ENCODE data around the gene NFE2L2. TPM values are rescaled to one million over a fixed set of nuclear protein-coding genes. Genes with fewer than 3 reads are reported as not detected.
A peak's percentile ranks its signal among the peaks of the same experiment; 100 is the strongest.

The NFE2L2 gene
- total and polyA plus RNA-seq, 9 of the 15 experiments (the other 6 are each of a cell fraction or from before 2014, with no cell fraction given) = 29.3 to 120 (median 59.3) TPM

- no peak for TF ChIP-seq POLR3A (IDR thresholded peaks at IDR 0.05; ENCODE audit: borderline replicate concordance, extremely low read depth, insufficient read depth, insufficient read length)
- TF ChIP-seq, protein P1, sequence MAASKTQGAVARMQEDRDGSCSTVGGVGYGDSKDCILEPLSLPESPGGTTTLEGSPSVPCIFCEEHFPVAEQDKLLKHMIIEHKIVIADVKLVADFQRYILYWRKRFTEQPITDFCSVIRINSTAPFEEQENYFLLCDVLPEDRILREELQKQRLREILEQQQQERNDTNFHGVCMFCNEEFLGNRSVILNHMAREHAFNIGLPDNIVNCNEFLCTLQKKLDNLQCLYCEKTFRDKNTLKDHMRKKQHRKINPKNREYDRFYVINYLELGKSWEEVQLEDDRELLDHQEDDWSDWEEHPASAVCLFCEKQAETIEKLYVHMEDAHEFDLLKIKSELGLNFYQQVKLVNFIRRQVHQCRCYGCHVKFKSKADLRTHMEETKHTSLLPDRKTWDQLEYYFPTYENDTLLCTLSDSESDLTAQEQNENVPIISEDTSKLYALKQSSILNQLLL (CRISPR knock-in tag; IDR thresholded peaks at IDR 0.05; ENCODE audit: borderline replicate concordance) = no peak
- no peak for TF ChIP-seq ZFP36 (IDR thresholded peaks at IDR 0.05; ENCODE audit: low read depth, low read length, partially characterized antibody)
- TF ChIP-seq RUNX1 (IDR thresholded peaks at IDR 0.05; ENCODE audit: low read depth) = no peak
- no peak for TF ChIP-seq DEAF1 (CRISPR knock-in tag; IDR thresholded peaks at IDR 0.05)
- TF ChIP-seq MECOM (CRISPR knock-in tag; IDR thresholded peaks at IDR 0.05) = no peak
- no peak for TF ChIP-seq TGIF2 (CRISPR knock-in tag; IDR thresholded peaks at IDR 0.05)
- no peak for TF ChIP-seq RBM14 (IDR thresholded peaks at IDR 0.05; ENCODE audit: borderline replicate concordance, insufficient read depth, low read depth, low read length)
- TF ChIP-seq NELFE (IDR thresholded peaks at IDR 0.05; ENCODE audit: insufficient read depth, insufficient read length) = no peak
- TF ChIP-seq U2AF2 (optimal IDR thresholded peaks at IDR 0.05; ENCODE audit: low read depth, low read length) = no peak
- peak; percentile 22; the same call in 1 of the 2 replicates for TF ChIP-seq DDX20 (tag; IDR thresholded peaks at IDR 0.05; ENCODE audit: low read depth)
- no peak for TF ChIP-seq ZNF76 (CRISPR knock-in tag; IDR thresholded peaks at IDR 0.05; ENCODE audit: borderline replicate concordance)
- no peak for TF ChIP-seq NONO (IDR thresholded peaks at IDR 0.05; ENCODE audit: low read depth in 2 of 2, low read length in 1 of 2)
- TF ChIP-seq CBX5 (IDR thresholded peaks at IDR 0.05; ENCODE audit: borderline replicate concordance, low read depth) = no peak
- TF ChIP-seq KLF6 (CRISPR knock-in tag; IDR thresholded peaks at IDR 0.05; ENCODE audit: borderline replicate concordance) = peak; percentile 70; the same call in 1 of the 2 replicates
- TF ChIP-seq, protein P2, sequence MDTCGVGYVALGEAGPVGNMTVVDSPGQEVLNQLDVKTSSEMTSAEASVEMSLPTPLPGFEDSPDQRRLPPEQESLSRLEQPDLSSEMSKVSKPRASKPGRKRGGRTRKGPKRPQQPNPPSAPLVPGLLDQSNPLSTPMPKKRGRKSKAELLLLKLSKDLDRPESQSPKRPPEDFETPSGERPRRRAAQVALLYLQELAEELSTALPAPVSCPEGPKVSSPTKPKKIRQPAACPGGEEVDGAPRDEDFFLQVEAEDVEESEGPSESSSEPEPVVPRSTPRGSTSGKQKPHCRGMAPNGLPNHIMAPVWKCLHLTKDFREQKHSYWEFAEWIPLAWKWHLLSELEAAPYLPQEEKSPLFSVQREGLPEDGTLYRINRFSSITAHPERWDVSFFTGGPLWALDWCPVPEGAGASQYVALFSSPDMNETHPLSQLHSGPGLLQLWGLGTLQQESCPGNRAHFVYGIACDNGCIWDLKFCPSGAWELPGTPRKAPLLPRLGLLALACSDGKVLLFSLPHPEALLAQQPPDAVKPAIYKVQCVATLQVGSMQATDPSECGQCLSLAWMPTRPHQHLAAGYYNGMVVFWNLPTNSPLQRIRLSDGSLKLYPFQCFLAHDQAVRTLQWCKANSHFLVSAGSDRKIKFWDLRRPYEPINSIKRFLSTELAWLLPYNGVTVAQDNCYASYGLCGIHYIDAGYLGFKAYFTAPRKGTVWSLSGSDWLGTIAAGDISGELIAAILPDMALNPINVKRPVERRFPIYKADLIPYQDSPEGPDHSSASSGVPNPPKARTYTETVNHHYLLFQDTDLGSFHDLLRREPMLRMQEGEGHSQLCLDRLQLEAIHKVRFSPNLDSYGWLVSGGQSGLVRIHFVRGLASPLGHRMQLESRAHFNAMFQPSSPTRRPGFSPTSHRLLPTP (IDR thresholded peaks at IDR 0.05; ENCODE audit: borderline replicate concordance, extremely low read depth, insufficient read length) = no peak
- no peak for TF ChIP-seq TCF7 (IDR thresholded peaks at IDR 0.05; ENCODE audit: borderline replicate concordance)
- TF ChIP-seq TSC22D4 (tag; IDR thresholded peaks at IDR 0.05) = no peak
- peak; percentile 40; the same call in 1 of the 2 replicates for TF ChIP-seq CREM (IDR thresholded peaks at IDR 0.05; ENCODE audit: low read depth)
- no peak for TF ChIP-seq ZBTB26 (CRISPR knock-in tag; IDR thresholded peaks at IDR 0.05)
Observed at GRCh38 chr2:177242121-177242987, 22.2 kb downstream of the NFE2L2 start (continued).

Data from K562 (cell line).